Transverse colon (tissue), 4 donors: ENCODE data around the gene HHEX.

Experiments used
- EP300 ChIP-seq: sonication (generic); formaldehyde crosslinking; IDR thresholded peaks from one replicate; pipeline ENCODE4 v1.6.1; 2017; ENCODE audit warnings: antibody characterized with exemption, low read depth
- POLR2A ChIP-seq: fragments of 450-650 bp; IDR thresholded peaks from one replicate; pipeline ENCODE4 v1.6.1; 2016; ENCODE audit warnings: antibody characterized with exemption, mild to moderate bottlenecking, moderate library complexity
- POLR2AphosphoS5 ChIP-seq, 3 donors: sonication (generic); formaldehyde crosslinking; IDR thresholded peaks; one replicate each; pipeline ENCODE4 v1.6.1; 2016; ENCODE audit warnings: antibody characterized with exemption in 3 of 3
- TF ChIP-seq, protein P1 (sequence below), 5 experiments: fragments of 200-600 bp in 3 of 5; fragments of 450-650 bp in 2 of 5; sonication (generic) in 3 of 5; IDR thresholded peaks; 1 replicate in 2 of 5; 2 replicates in 3 of 5; pipeline ENCODE4 v1.5.1; 2016 to 2017; ENCODE audit warnings: antibody characterized with exemption in 5 of 5, inconsistent platforms in 3 of 5, mild to moderate bottlenecking in 2 of 5, moderate library complexity in 1 of 5

DNA sequence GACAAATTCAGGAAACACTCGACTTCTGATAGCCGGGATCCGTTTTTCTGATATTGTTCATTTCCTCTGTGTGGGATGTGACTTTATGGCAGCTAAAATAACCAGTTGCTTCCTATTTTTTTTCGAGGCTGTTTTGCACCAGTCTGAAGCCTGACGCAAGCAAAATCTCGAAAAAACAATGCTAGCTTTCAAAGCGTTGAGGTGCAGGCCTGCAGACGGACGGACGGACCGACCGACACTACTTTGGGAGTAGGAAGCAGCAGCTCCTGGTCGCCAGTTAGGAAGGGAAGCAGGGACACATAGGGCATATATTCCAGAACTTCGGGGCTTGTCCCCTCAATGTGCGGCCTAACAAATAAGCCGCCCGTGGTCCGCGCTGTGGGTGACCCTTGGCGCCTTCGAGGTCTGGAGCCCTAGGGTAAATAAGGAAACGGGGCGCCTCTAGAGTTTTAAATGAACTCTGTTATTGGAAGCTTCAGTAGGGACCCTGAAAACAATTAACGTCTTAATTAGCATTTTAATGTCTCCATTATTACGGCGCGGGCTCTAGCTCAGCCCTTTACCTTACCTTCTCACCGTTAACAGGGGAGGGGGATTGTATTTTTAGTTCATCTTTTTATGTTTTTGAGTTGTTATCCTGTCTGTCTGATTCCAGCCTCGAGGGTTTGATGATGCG is 1.3 kb downstream of the HHEX start:
- TF ChIP-seq, protein P1, sequence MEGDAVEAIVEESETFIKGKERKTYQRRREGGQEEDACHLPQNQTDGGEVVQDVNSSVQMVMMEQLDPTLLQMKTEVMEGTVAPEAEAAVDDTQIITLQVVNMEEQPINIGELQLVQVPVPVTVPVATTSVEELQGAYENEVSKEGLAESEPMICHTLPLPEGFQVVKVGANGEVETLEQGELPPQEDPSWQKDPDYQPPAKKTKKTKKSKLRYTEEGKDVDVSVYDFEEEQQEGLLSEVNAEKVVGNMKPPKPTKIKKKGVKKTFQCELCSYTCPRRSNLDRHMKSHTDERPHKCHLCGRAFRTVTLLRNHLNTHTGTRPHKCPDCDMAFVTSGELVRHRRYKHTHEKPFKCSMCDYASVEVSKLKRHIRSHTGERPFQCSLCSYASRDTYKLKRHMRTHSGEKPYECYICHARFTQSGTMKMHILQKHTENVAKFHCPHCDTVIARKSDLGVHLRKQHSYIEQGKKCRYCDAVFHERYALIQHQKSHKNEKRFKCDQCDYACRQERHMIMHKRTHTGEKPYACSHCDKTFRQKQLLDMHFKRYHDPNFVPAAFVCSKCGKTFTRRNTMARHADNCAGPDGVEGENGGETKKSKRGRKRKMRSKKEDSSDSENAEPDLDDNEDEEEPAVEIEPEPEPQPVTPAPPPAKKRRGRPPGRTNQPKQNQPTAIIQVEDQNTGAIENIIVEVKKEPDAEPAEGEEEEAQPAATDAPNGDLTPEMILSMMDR (IDR thresholded peaks at IDR 0.05) = no peak
- TF ChIP-seq EP300 (no peak), POLR2AphosphoS5 (IDR thresholded peaks at IDR 0.05) (peak in 2 of 3 donors; percentile 26 to 32), POLR2A (no peak)
